GM18867 (cell line): Measurements from ENCODE around the gene OR5D14.

Experiments
- ATAC-seq: cut with Tn5 transposase; IDR thresholded peaks from one replicate; pipeline ENCODE4 v1.9.1; 2021; ENCODE audit warnings: mild to moderate bottlenecking, moderate library complexity; ENCODE audit not compliant: unreplicated experiment

Gene OR5D14

GRCh38 chr11:55795256-55795655, at the start of gene OR5D14:
OR5D14 (plus strand) TSS chr11:55795556; CDS start chr11:55795556, 0 bp downstream.
- no peak for ATAC-seq

GRCh38 chr11:55773138-55773537, 22.2 kb upstream of the OR5D14 start, which contains the start of gene OR5D13:
OR5D13 (plus strand) TSS chr11:55773438; CDS start chr11:55773438, 0 bp downstream.
- no peak for ATAC-seq

- ATAC-seq, result no peak
These were observed 3.8 kb upstream of the OR5D14 start for GRCh38 chr11:55791606-55792005.

GRCh38 chr11:55793321-55793720, 2.0 kb upstream of the OR5D14 start:
- ATAC-seq, result no peak

- no peak for ATAC-seq
These were observed 10.9 kb downstream of the OR5D14 start for GRCh38 chr11:55806248-55806647.

- ATAC-seq, result no peak
These were observed 15.7 kb downstream of the OR5D14 start, which contains the start of gene OR5L1 for GRCh38 chr11:55811067-55811466. OR5L1 (plus strand) TSS chr11:55811367; CDS start chr11:55811467, 100 bp downstream.

GRCh38 chr11:55819330-55819729, 24.0 kb downstream of the OR5D14 start, which contains the start of gene OR5D18:
OR5D18 (plus strand) TSS chr11:55819630; CDS start chr11:55819630, 0 bp downstream.
- ATAC-seq, result no peak

- ATAC-seq, result no peak
These were observed 31.6 kb downstream of the OR5D14 start, which contains the start of gene OR5L2 for GRCh38 chr11:55826919-55827318. OR5L2 (plus strand) TSS chr11:55827219; CDS start chr11:55827219, 0 bp downstream.

GRCh38 chr11:55838452-55838851, 43.1 kb downstream of the OR5D14 start, which contains the start of gene OR5D16:
OR5D16 (plus strand) TSS chr11:55838752; CDS start chr11:55838752, 0 bp downstream.
- no peak for ATAC-seq
